GM12891 (cell line): ENCODE data around the gene PSAP.

Experiments
- PAX5 ChIP-seq: IDR thresholded peaks from 2 replicates; pipeline ENCODE4 v1.6.1; 2011; ENCODE audit warnings: low read length, moderate library complexity, mild to moderate bottlenecking; ENCODE audit not compliant: insufficient read depth, severe bottlenecking
- POLR2A ChIP-seq: IDR thresholded peaks from 2 replicates; pipeline ENCODE4 v1.6.1; 2011; ENCODE audit warnings: low read depth, low read length, control low read depth
- POLR2AphosphoS5 ChIP-seq: IDR thresholded peaks from 2 replicates; pipeline ENCODE4 v1.6.1; 2011; ENCODE audit warnings: low read depth, low read length, control low read depth
- POU2F2 ChIP-seq: IDR thresholded peaks from 2 replicates; pipeline ENCODE4 v1.6.1; 2011; ENCODE audit warnings: low read depth, mild to moderate bottlenecking, control low read depth, low read length, moderate library complexity
- SPI1 ChIP-seq: IDR thresholded peaks from 2 replicates; pipeline ENCODE4 v1.6.1; 2011; ENCODE audit warnings: low read depth, low read length, control low read depth
- TAF1 ChIP-seq: IDR thresholded peaks from 2 replicates; pipeline ENCODE4 v1.6.1; 2011; ENCODE audit warnings: low read depth, low read length, control low read depth

DNA sequence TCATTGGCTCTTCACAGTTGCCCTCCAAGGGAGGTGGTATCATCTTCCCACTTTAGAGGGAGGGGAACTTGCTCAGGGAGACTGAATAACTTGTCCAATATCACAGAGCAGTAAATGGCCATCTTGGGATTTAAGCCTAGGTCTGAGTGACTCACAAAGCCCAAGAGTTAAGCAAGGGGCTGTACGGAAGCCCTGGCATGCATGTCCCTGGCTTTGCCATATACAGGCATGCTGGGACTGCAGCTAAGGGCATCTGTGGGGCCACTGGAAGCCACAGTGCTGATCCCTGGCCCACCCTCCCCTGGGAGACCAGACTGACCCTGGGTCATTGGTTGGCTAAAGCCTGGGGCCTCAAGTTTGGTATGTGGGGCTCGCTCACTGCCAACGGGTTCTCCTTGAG is 80.8 kb downstream of the PSAP start:
- TF ChIP-seq POLR2AphosphoS5, result no peak
- TF ChIP-seq PAX5, result no peak
- no peak for TF ChIP-seq TAF1
- no peak for TF ChIP-seq POLR2A
- no peak for TF ChIP-seq SPI1
- no peak for TF ChIP-seq POU2F2
